Measurements from ENCODE around the gene TOMM20L.
A peak's percentile ranks its signal among the peaks of the same experiment; 100 is the strongest.
"Not testable (repeated sequence)": the region's sequence is repeated elsewhere in the genome, so short reads cannot be mapped to it uniquely, and the experiment has no call there.

The TOMM20L gene

GRCh38 chr14:58395812-58396788, at the start of gene TOMM20L:
TSS of gene TOMM20L (plus strand) at chr14:58395930. CDS start at chr14:58395958, 28 bp downstream.
- DNase-seq (ENCODE audit: low spot score) = peak; percentile 83

GRCh38 chr14:58353516-58354299, 42.0 kb upstream of the TOMM20L start:
- no peak for DNase-seq (ENCODE audit: low spot score)

- DNase-seq (ENCODE audit: low spot score) = no peak
Observed at GRCh38 chr14:58354808-58355207, 40.9 kb upstream of the TOMM20L start.

GRCh38 chr14:58356268-58356667, 39.5 kb upstream of the TOMM20L start:
- DNase-seq (ENCODE audit: low spot score) = no peak

DNA sequence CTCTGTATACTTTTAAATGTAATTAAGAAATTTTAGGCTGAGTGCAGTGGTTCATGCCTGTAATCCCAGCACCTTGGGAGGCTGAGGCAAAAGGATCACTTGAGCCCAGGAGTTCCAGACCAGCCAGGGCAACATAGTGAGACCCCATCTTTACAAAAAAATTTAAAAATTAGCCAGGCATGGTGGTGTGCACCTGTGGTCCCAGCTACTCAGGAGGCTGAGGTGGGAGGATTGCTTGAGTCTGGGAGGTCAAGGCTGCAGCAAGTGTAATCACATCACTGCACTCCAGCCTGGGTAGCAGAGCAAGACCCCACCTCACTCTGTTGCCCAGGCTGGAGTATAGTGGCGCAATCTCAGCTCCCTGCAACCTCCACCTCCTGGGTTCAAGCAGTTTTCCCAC, 33.5 kb upstream of the TOMM20L start:
- not testable (repeated sequence) for DNase-seq (ENCODE audit: low spot score)

- DNase-seq (ENCODE audit: low spot score) = peak; percentile 12
Observed at GRCh38 chr14:58362798-58363412, 32.8 kb upstream of the TOMM20L start.

GRCh38 chr14:58364316-58364715, 31.4 kb upstream of the TOMM20L start:
- no peak for DNase-seq (ENCODE audit: low spot score)

- DNase-seq (ENCODE audit: low spot score) = no peak
Observed at GRCh38 chr14:58367296-58367695, 28.4 kb upstream of the TOMM20L start.

DNA sequence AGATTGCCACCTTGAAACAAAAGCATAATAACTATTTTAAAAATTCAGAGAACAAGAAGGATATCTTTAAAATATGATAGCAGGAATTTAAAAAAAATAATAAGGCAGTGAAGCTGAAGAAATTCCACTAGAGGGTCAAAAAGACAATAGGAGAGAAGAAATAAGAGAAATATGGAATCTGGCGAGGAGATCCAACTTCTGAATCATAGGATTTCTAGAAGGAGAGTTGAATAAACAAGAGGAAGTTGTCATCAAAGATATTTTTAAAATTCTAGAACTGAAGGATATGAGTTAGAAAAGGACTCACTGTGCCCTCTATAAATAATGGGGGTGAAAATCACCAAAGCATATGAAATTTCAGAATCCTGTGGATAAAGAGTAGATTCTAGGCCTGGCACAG, 26.8 kb upstream of the TOMM20L start:
- DNase-seq (ENCODE audit: low spot score) = no peak

GRCh38 chr14:58376791-58377190, 18.9 kb upstream of the TOMM20L start:
- DNase-seq (ENCODE audit: low spot score) = no peak

DNA sequence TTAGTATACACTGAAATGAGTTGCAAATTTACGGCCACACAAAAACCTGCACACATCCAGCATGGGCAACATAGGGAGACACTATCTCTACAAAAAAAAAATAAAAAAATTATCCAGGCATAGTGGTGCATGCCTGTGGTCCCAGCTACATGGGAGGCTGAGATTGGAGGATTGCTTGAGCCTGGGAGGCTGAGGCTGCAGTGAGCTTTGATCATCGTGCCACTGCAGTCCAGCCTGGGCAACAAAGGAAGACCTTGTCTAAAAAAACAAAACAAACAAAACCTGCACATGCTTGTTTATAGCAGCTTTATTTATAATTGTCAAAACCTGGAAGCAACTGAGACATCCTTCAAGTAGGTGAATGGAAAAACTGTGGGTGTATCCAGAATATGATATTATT, 4.9 kb upstream of the TOMM20L start:
- no peak for DNase-seq (ENCODE audit: low spot score)

- no peak for DNase-seq (ENCODE audit: low spot score)
Observed at GRCh38 chr14:58395562-58395811, 243 bp upstream of the TOMM20L start.

GRCh38 chr14:58397156-58397555, 1.4 kb downstream of the TOMM20L start:
- DNase-seq (ENCODE audit: low spot score) = no peak

GRCh38 chr14:58398495-58398894, 2.8 kb downstream of the TOMM20L start:
- no peak for DNase-seq (ENCODE audit: low spot score)

- DNase-seq (ENCODE audit: low spot score) = no peak
Observed at GRCh38 chr14:58398895-58399294, 3.2 kb downstream of the TOMM20L start.

GRCh38 chr14:58401587-58401986, 5.9 kb downstream of the TOMM20L start:
- DNase-seq (ENCODE audit: low spot score) = no peak

DNA sequence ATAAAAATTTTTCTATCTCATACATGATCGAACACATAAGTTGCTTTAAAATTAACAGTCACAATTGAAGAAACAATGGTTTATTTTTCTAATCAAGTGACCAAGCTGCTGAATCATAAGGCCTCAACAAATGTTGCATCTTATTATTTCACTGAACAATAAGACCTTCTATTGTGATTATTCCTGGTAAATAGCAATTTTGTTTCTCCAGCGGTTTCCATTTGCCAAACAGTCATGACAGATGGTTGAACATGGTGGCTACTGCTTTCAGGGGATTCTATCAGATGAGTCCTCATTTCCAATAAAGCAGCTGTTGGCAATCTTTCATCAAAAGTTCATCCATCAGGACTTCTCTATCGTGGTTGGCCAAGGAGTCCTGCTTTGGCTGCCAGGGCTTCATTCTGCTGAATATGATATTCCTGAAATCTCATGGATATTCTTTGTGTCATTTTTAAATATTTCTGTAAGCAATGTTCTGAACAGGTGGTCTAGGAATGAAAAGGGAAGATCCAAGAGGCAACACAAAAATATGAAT, 13.0 kb downstream of the TOMM20L start:
- DNase-seq (ENCODE audit: low spot score) = no peak

- DNase-seq (ENCODE audit: low spot score) = no peak
Observed at GRCh38 chr14:58414845-58415244, 19.1 kb downstream of the TOMM20L start.

DNA sequence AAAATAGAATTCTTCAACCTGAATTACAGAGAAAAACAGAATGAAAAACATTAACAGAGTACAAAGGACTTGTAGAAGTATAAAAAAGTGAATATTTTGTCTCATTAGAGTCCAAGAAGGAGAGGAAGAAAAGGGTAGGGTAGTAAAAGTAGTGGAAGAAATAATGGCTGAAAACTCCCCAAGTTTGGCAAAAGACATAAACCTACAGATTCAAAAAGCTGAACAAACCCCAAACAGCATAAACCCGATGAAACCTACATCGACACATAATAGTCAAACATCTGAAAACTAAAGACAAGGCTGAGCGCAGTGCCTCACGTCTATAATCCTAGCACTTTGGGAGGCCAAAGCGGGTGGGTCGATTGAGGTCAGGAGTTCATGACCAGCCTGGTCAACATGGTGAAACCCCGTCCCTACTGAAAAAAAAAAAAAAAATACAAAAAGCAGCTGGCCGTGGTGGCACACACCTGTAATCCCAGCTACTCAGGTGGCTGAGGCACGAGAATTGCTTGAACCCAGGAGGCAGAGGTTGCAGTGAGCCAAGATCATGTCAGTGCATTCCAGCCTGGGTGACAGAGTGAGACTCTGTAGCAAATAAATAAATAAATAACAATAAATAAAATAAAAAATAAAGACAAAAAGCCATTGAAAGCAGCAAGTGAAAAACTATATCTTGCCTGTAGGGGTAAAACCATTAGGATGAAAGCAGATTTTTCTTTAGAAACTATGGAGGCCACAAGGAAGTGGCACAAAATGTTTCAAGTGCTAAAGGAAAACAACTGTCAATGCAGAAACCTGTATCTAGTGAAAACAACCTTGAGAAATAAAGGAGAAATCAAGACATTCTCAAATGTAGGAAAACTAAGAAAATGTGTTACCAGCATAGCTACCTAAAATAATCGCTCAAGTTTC, 20.2 kb downstream of the TOMM20L start:
- no peak for DNase-seq (ENCODE audit: low spot score)

GRCh38 chr14:58416934-58417333, 21.2 kb downstream of the TOMM20L start:
- not testable (repeated sequence) for DNase-seq (ENCODE audit: low spot score)

DNA sequence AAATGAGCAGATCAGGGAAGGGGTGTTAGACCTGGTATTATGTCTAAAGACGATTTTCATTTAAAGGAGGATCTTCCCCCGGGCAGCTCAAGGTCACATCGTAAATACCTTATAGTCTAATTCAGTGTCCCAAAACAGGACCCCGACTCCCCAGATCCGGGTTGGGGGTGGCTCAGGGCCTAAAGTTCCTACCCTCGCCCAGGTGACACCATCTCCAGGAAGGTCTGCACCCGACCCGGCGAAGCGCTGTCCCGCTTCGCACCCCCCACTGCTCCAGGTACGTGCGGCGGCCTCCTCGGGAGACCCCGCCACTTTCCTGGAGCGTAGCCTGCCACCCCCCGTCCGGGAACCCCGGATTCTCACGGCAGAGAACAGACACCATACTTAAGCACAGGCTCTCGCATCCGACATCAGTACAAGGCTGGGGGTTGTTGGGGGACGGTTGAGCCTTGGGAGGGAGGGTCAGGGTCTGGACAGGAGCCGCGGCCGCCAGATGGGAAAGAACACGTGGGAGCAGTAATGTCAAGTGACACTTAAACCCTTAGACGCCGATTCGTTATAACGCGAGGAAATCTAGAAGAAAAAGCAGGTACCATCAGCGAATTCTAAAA, 31.0 kb downstream of the TOMM20L start:
- peak; percentile 20 for DNase-seq (ENCODE audit: low spot score)

Measured in HuH-7.5 (cell line).